ENCODE data around the gene ERO1B.

The ERO1B gene

GRCh38 chr1:236257216-236257615 is 24.5 kb downstream of the ERO1B start:
- H3K4me3 ChIP-seq (replicated peaks; ENCODE audit: low read depth, low read length): no peak overlapping the region
- no peak for DNase-seq (ENCODE audit: extremely low read depth, insufficient read length)
- H3K36me3 ChIP-seq (ENCODE audit: control insufficient read depth, insufficient read depth, low read length): peaks cover 7% of the 10 kb centered on the region
- TF ChIP-seq CTCF (IDR thresholded peaks at IDR 0.05; ENCODE audit: insufficient read depth, low read length, poor library complexity, severe bottlenecking): no peak
- H3K27me3 ChIP-seq (replicated peaks; ENCODE audit: control insufficient read depth, insufficient read depth, low read length): no peaks in the 10 kb centered on the region

- DNase-seq (ENCODE audit: extremely low read depth, insufficient read length): no peak
- no peak overlapping the region for H3K4me3 ChIP-seq (replicated peaks; ENCODE audit: low read depth, low read length)
- peaks cover 7% of the 10 kb centered on the region for H3K36me3 ChIP-seq (ENCODE audit: control insufficient read depth, insufficient read depth, low read length)
- no peaks in the 10 kb centered on the region for H3K27me3 ChIP-seq (replicated peaks; ENCODE audit: control insufficient read depth, insufficient read depth, low read length)
- no peak for TF ChIP-seq CTCF (IDR thresholded peaks at IDR 0.05; ENCODE audit: insufficient read depth, low read length, poor library complexity, severe bottlenecking)
These were observed 27.7 kb downstream of the ERO1B start for GRCh38 chr1:236253918-236254637.

GRCh38 chr1:236253119-236253518 is 28.6 kb downstream of the ERO1B start:
- DNase-seq (ENCODE audit: extremely low read depth, insufficient read length): no peak
- no peak for TF ChIP-seq CTCF (IDR thresholded peaks at IDR 0.05; ENCODE audit: insufficient read depth, low read length, poor library complexity, severe bottlenecking)
- Histone ChIP-seq H3K4me3 (replicated peaks; ENCODE audit: low read depth, low read length) (no peak overlapping the region), H3K36me3 (ENCODE audit: control insufficient read depth, insufficient read depth, low read length) (peaks cover 7% of the 10 kb centered on the region), H3K27me3 (replicated peaks; ENCODE audit: control insufficient read depth, insufficient read depth, low read length) (no peaks in the 10 kb centered on the region)

GRCh38 chr1:236251587-236251986 is 30.2 kb downstream of the ERO1B start:
- TF ChIP-seq CTCF (IDR thresholded peaks at IDR 0.05; ENCODE audit: insufficient read depth, low read length, poor library complexity, severe bottlenecking): no peak
- peaks cover 9% of the 10 kb centered on the region for H3K36me3 ChIP-seq (ENCODE audit: control insufficient read depth, insufficient read depth, low read length)

GRCh38 chr1:236247286-236247685 is 34.5 kb downstream of the ERO1B start:
- peaks cover 3% of the 10 kb centered on the region; the same call in 1 of the 2 replicates for H3K36me3 ChIP-seq (ENCODE audit: control insufficient read depth, insufficient read depth, low read length)
- no peak for DNase-seq (ENCODE audit: extremely low read depth, insufficient read length)
- TF ChIP-seq CTCF (IDR thresholded peaks at IDR 0.05; ENCODE audit: insufficient read depth, low read length, poor library complexity, severe bottlenecking): no peak
- no peak overlapping the region for H3K4me3 ChIP-seq (replicated peaks; ENCODE audit: low read depth, low read length)
- no peaks in the 10 kb centered on the region for H3K27me3 ChIP-seq (replicated peaks; ENCODE audit: control insufficient read depth, insufficient read depth, low read length)

More at GRCh38 chr1:236251587-236251986, 30.2 kb downstream of the ERO1B start:
- no peak for DNase-seq (ENCODE audit: extremely low read depth, insufficient read length)
- H3K27me3 ChIP-seq (replicated peaks; ENCODE audit: control insufficient read depth, insufficient read depth, low read length): no peaks in the 10 kb centered on the region
- no peak overlapping the region for H3K4me3 ChIP-seq (replicated peaks; ENCODE audit: low read depth, low read length)
